IMR-90 (cell line): Measurements from ENCODE around the gene CXCL9.

Source experiments
- BHLHE40 ChIP-seq: fragments of 150-350 bp; IDR thresholded peaks from 2 replicates; pipeline ENCODE4 v1.6.1; 2016; ENCODE audit warnings: mild to moderate bottlenecking, low read depth, low read length
- CEBPB ChIP-seq: IDR thresholded peaks from 2 replicates; pipeline ENCODE4 v1.6.1; 2012; ENCODE audit warnings: low read depth, low read length, improper control_type of control experiment
- CTCF ChIP-seq: conservative IDR thresholded peaks from 2 replicates; pipeline ENCODE4 v1.5.1; 2012; ENCODE audit warnings: mild to moderate bottlenecking, low read depth, low read length, improper control_type of control experiment
- FOS ChIP-seq: fragments of 150-350 bp; IDR thresholded peaks from 2 replicates; pipeline ENCODE4 v1.6.1; 2016; ENCODE audit warnings: low read depth, low read length
- MAFK ChIP-seq: IDR thresholded peaks from 2 replicates; pipeline ENCODE4 v1.6.1; 2012; ENCODE audit warnings: low read depth, low read length, improper control_type of control experiment
- MAZ ChIP-seq: IDR thresholded peaks from 2 replicates; pipeline ENCODE4 v1.6.1; 2012; ENCODE audit warnings: low read depth, mild to moderate bottlenecking, low read length, improper control_type of control experiment, moderate library complexity, borderline replicate concordance
- MXI1 ChIP-seq: IDR thresholded peaks from 2 replicates; pipeline ENCODE4 v1.6.1; 2012; ENCODE audit warnings: low read depth, mild to moderate bottlenecking, low read length, moderate library complexity, borderline replicate concordance
- NFE2L2 ChIP-seq: fragments of 150-350 bp; IDR thresholded peaks from 2 replicates; pipeline ENCODE4 v1.6.1; 2016; ENCODE audit warnings: low read depth, mild to moderate bottlenecking, low read length
- POLR2A ChIP-seq: IDR thresholded peaks from 2 replicates; pipeline ENCODE4 v1.6.1; 2012; ENCODE audit warnings: mild to moderate bottlenecking, low read depth, low read length
- RAD21 ChIP-seq: IDR thresholded peaks from 2 replicates; pipeline ENCODE4 v1.6.1; 2012; ENCODE audit warnings: low read length, improper control_type of control experiment
- RCOR1 ChIP-seq: IDR thresholded peaks from 2 replicates; pipeline ENCODE4 v1.6.1; 2012; ENCODE audit warnings: mild to moderate bottlenecking, low read length, improper control_type of control experiment; ENCODE audit not compliant: insufficient replicate concordance
- RFX5 ChIP-seq: IDR thresholded peaks from 2 replicates; pipeline ENCODE4 v1.8.0; 2012; ENCODE audit warnings: low read depth, mild to moderate bottlenecking, low read length, moderate library complexity
- SMC3 ChIP-seq: fragments of 150-350 bp; IDR thresholded peaks from 2 replicates; pipeline ENCODE4 v1.6.1; 2016; ENCODE audit warnings: low read depth, mild to moderate bottlenecking, antibody characterized with exemption, low read length, moderate library complexity

GRCh38 chr4:76022677-76023076 is 15.4 kb upstream of the CXCL9 start:
- TF ChIP-seq RFX5 = no peak
- TF ChIP-seq CEBPB = no peak
- TF ChIP-seq MXI1 = no peak
- TF ChIP-seq CTCF = no peak
- TF ChIP-seq POLR2A = no peak
- TF ChIP-seq MAFK = no peak
- TF ChIP-seq SMC3 = no peak
- TF ChIP-seq RCOR1 = no peak
- no peak for TF ChIP-seq BHLHE40
- TF ChIP-seq RAD21 = no peak
- no peak for TF ChIP-seq NFE2L2
- no peak for TF ChIP-seq FOS
- TF ChIP-seq MAZ = no peak
